Measurements from ENCODE around the gene DEDD.

DEDD gene

DNA sequence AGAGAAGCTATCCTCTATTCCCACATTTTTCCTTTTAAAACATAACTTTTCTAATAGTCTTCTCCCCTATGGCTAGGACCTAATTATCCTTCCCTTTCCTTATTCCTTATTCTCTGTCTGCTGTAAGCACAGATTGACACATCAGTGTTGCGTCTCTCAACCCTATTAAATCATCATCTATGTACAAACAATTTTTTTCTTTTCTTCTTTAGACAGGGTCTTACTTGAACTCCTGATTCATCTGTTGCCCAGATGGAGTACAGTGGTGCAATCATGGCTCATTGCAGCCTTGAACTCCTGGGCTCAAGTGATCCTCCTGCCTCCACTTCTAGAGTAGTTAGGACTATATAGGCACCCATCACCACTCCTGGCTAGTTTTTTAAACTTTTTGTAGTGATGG lies 26.0 kb downstream of the DEDD start:
- intact Hi-C loops (cut with DNase I), result no loop called here

DNA sequence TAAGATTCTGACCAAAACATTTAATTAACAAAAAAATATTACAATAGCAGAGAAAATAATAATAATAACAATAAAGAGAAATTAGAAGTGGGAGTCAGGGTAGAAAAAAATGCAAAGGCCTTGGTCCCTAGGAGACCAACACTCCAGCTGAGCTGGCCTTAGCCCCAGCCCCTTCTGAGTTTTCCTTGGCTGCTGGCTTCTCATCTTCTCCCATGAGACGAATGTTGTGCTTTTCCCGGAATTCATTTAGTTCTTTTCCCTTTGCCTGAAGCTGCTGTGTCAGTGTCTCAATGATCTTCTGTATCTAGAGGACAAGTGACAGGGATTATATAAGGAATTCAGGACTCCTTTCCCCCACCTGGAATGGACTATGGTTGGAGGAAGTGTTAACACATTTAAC lies 31.9 kb downstream of the DEDD start:
- peak in 1 of 42 donors; percentile 5 for DNase-seq
- intact Hi-C loops (cut with DNase I), result no loop called here

More for the DNA sequence above, 26.0 kb downstream of the DEDD start:
- no peak for DNase-seq

DNA sequence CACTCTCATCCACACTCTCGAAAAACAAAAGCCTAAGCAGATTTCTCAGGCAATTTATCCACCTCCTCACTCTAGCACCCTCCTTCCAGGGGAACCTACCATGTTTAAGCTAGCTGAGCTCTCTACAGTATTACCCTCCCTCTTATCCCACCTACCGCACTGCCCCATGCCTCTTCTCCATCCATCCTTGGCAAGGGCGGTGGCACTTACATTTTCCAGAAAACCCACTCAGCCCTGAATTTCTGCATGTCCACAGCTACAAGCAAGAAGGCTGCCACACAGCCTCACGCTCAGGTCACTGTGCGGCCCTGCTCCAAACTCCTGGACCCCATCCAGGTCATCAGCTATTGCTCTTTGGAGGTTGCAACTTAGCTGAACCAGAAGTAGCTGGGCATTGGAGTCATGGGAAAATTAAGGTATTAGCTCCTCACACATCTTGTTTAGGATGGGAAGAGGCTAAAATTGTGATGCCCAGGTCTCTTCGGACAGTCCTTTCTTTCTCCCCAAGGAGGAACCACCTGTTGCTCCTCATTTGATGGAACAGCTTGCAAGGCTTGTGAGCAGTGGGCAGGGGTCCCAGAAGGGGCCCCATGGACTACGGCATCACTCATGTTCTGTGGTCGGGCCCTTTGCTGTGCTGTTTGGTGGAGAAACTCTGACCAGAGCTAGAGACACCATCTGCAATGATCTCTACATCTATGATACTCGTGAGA lies 33.2 kb downstream of the DEDD start:
- DNase-seq, result peak in 2 of 42 donors; percentile 15 to 32
- intact Hi-C loops (cut with DNase I), result loop anchor here (5.0 kb wide), 1 partner anchor 102 kb away; no protein-coding TSS in a partner anchor

DNA sequence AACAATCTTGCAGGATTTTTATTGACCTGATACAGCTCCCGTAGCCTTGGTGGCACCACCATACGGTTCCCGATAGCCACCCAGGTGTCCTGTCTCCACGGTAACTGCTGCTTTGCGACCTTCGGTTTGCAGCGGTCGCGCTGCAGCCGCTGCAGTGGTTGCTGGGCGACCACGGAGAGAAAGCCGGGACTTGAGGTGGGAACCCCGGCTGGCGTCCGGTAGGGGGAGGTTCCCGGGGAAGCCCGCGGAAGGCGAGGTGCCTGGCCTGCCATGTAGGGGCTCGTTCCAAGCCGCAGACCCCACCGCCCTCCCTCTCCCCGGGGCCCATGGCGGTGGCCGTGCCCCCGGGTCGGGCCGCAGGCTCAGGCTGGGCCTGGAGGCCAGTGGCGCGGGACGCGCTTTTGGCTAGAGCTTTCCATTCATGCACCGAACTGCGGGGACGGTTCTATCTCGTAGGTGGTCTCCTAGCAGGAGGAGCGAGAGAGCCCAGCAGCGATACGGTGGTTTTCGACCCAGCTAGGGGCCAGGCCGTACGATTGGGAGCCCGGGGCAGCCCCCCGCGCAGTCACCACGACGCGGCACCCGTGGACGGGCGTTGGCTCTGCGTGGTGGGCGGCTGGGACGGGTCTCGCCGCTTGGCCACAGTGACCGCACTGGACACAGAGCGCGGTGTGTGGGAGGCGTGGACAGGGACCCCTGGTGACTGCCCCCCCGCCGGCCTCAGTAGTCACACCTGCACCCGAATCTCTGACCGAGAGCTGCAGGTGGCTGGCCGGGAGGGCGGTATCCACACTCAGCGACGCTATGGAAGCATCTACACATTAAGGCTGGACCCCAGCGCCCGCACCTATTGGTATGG lies 34.0 kb downstream of the DEDD start, which contains the start of gene KLHDC9:
Gene KLHDC9 (plus strand): TSS at position 152 of the 859 bp plus-strand sequence. CDS start 175 bp downstream, at position 327.
- peak; percentile 60 to 94 (median 82) for DNase-seq
- intact Hi-C loops (cut with DNase I), result loop anchor here (5.0 kb wide), 1 partner anchor 101 kb away; no protein-coding TSS in a partner anchor

DNA sequence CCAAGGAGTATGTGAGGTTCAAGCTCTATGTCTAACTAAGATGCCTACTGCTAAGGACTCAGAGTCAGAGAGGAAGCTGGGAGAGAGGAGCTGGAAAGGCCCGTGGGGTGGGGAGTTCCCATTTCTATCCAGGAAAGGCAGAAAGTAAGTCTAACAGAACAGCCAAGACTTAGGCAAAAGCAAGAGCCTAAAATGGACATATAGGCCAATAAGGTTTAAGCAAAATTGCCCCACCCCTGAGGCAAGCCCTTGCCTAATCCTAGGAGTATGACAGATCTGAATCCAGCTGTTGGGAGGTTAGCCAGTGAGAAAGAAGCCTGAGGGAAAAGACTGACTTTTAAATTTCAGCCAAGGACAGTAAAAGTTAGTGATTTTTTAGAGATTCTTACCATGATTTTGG lies 35.9 kb downstream of the DEDD start:
- intact Hi-C loops (cut with DNase I), result loop anchor here (2.0 to 5.0 kb wide), 2 partner anchors 52 to 99 kb away; partner anchors contain the start of gene USF1
- DNase-seq, result no peak

DNA sequence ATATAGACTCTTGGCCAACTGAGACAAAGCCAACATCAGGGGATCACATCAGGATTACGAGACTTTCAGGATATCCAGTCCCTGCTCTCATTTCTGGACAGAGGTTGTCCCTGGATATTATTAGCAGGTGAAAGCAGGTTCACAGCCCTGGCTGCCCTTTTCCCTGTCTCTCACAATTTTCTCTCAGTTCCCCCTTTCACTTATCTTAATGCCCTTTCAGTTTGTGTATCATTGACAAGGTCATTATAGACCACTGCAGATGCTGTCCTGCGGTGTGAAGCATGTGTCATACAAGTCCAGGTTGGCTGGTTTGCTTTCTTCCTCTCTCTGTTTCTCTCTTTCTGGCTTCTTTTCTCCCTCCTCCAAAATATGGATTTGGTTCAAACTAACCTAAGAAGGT lies 36.5 kb downstream of the DEDD start:
- DNase-seq, result no peak
- intact Hi-C loops (cut with DNase I), result loop anchor here (2.0 to 5.0 kb wide), 2 partner anchors 51 to 99 kb away; partner anchors contain the start of gene USF1

DNA sequence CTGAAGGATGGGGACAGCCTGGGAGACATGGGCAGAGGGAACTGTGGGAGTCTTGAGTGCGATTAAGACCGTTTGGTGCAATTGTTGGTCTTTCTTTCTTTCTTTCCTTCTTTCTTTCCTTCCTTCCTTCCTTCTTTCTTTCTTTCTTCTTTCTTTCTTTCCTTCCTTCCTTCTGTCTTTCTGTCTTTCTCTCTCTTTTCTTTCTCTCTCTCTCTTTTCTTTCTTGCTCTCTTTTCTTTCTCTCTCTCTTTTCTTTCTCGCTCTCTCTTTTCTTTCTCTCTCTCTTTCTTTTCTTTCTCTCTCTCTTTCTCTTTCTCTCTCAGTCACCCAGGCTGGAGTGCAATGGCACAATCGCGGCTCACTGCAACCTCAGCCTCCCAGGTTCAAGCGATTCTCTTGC lies 37.2 kb downstream of the DEDD start:
- intact Hi-C loops (cut with DNase I), result loop anchor here (5.0 kb wide), 1 partner anchor 98 kb away; no protein-coding TSS in a partner anchor

DNA sequence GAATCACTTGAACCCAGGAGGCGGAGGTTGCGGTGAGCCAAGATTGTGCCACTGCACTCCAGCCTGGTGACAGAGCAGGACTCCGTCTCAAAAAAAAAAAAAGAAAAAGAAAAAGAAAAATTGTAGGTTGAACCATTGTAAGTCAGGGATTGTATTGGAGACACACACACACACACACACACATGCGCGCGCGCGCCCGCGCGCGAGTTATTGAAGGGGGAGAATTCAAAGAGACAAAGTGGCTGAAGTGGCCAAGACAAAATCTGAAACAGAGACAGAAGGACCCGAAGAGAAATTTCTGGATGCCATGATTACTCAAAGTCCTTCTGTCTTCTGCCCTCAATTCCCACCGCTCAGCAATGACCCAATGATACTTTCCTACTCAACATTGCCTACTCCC lies 38.0 kb downstream of the DEDD start:
- intact Hi-C loops (cut with DNase I), result no loop called here
- DNase-seq, result no peak

More for the DNA sequence above, 37.2 kb downstream of the DEDD start:
- DNase-seq, result no peak

DNA sequence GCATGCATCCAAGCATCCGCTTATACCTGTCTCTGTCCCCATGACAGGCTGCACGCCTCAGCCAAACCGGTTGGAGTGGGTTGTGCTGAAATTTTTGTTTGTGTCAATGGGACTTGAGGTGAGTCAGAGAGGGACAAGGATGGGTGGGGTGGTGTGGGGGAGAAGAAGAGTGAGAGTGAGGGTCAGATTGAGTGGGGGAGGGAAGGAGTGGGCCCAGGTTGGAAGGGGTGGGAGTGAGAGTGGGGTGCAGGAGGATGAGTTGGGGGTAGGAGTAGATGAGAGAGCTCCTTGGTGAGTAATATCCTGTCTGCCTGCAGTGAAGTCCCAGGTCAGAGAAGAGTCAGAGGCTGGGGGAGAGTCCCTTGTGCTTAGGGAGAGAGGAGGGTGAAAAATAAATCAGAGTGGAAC lies 39.8 kb downstream of the DEDD start:
- no peak for DNase-seq

DNA sequence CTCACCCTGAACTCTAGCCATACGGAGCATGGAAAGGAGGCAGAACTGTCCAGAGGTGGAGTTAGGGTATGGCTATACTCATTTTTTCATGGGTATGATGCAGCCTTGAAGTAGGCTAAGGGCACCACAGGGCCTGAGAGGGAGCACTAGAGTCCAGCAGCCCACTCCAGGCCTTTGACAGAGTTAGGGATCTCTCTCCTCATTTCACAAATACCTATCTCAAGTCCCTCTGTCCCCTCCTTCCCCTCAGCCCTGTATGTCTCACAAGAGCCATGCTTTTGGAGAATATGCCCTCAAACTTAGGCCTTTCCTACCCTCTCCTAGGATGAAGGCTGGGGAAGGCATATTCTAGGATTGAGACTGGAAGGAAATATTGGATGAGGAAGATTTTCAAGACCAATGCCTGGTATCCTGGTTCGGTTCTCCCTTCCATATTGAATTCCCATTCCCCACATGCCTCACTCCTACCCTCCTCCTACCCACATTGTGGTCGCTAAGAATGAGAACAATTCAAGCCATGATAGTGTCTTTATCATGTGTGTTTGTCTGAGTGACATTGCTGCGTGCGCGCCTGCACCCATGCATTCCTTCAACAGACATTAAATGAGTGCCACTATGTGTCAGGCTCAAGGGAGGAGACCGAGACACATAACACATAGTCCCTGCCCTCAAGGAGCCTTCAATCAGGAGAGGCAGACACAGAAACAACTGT lies 40.5 kb downstream of the DEDD start:
- intact Hi-C loops (cut with DNase I), result no loop called here
- DNase-seq, result no peak

More for the DNA sequence above, 39.8 kb downstream of the DEDD start:
- intact Hi-C loops (cut with DNase I), result no loop called here

DNA sequence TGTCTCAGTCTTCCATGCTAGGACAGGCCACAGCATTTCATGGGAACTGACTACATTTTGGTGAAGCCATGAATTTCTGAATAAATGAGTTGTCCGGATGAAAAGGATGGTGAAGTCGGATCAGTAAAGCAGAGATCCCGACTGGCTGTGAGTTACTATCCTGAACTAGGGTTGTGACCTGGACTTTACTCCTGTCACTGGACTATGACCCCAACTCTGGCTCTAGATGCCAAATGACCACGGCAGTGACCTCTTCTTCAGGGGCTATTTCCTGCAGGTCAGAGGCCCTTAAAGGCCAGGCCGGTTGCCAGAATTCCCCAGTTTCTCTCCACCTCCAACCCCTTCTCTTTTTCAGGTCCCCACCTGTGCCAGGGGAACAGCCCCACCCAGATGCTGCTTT lies 41.4 kb downstream of the DEDD start:
- intact Hi-C loops (cut with DNase I), result no loop called here
- no peak for DNase-seq

DNA sequence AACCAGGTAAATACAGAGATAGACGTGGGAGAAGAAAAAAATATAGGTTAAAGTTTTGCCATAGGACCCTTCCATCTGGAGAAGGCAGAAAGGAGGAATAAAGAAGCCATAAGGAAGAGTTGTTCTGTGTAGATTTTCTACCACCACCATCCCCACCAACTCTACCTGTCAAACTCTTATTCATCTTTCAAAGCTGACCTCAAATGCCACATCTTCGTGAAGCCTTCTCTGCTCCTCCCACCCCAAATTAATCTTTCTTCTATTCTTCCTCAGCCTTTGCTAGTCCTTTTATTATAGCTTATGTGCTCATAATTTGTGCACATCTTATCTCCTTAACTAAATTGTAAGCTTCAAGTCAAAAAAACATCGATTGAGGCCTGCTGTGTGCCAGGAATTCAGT lies 41.9 kb downstream of the DEDD start:
- DNase-seq, result no peak
- intact Hi-C loops (cut with DNase I), result no loop called here

DNA sequence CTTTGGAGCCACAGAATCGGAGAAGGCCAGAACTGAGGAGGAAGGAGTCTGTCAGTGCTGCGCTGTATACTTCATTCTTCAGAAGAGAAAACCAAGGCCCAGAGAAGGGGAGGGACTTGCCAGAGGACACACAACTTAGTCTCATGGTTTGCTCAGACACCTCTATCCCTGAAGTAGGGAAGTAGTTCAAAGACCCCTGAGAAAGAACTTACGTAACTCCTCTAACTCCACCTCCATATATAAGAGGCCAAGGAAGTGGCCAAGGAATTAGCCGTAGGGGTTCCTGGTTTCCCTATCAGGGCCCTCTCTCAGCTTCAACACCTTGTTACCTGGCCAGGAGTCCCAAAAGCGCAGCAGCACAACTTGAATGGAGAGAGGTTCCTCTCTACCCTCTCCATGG lies 42.5 kb downstream of the DEDD start:
- no peak for DNase-seq
- intact Hi-C loops (cut with DNase I), result no loop called here

DNA sequence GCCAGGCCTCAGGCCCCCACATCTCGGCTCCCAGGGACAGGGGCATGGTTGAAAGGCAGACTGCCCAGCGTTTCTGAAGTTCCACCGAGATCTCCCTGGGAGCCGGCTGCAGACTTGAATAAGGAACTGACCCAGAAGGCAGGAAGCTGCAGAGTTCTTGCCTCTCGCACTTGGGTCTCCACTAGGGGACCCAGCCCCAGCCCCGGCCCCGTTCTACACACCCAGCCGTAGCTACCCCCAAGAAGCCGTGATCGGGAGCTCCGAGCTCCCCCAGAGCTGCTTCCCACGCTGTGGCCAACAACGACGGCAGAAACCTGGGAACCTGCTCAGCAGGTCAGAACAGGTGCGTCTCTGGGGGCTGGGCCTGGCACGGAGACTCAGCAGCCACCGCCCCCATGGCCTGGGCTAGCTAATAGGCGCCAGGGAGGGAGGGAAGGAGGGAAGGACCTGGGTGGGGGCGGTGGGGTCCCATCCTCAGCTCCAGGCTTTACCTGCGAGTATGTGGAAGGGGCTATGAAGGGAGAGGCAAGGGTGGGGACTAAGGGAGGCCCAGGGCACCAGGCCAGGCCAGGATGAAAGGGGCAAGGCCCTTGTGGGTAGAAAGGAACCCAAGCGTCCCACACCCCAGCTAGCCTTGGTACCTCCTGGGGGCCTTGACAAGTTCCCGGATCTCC lies 43.1 kb downstream of the DEDD start, which contains the start of gene NECTIN4:
Gene NECTIN4 (minus strand): TSS at position 308 of the 674 bp plus-strand sequence. CDS start 262 bp downstream, at position 46.
- intact Hi-C loops (cut with DNase I), result no loop called here
- no peak for DNase-seq

DNA sequence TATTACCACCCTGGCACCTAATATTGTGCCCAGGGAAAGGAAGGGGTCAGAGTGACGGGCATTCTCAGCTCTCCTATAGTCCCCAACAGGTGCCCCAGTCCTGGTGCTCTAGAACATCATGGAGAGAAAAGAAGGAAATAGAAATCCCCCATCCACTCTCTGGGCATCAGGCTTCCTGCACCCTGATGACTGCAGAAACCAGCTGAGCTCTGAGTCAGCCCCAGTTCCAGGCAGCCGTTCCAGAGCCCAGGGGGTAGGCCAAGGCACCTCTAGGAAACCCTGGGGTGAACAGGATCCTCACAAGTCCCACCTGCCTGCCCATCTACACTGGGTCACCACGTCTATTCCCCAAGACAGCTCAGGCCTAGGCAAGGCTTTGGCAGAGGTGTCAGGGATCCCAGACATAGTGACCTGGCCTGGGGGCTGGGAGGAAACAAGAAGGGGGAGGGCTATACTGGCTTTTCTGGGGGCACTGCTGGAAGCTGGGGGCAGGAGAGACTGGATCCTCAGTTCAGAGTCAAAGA lies 43.8 kb downstream of the DEDD start:
- intact Hi-C loops (cut with DNase I), result no loop called here
- no peak for DNase-seq

DNA sequence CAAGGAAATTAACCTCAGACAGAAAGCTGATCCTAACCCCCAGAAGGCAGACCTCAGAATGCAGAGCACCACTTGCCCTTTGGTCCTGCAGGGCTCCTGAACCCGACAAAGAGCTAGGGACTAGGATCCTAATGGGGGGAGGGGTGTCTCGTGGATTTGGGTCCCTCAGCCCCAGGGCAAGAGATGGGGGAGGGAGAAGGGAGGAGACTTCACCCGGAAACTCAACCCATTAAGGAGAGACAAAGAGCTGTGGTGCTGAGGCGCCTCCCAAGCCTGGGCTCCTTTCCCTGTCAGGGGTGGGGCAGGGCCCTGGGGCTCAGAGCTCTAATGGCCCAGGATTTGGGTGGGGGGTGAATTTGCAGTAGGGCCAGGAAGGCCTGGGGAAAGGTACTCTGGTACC lies 46.0 kb downstream of the DEDD start:
- intact Hi-C loops (cut with DNase I), result no loop called here

DNA sequence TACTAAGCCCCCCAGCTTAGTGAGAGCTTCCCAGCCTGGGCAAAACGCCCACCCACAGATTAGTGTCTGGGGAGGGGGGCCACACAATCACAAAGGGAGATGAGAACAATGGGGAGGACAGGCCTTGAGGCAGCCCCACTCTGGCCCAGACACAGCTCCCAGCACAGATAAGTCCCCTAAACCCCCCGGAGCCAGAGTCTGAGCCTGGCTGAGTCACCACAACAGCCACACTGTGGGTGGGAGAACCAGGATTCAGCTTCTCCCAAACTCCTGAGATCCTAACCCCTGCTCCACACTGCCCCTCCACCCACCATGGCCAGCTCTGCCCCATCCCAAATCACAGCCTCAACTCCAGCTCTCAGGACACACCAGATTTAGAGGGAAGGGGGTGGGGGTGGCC lies 47.3 kb downstream of the DEDD start:
- no peak for DNase-seq
- intact Hi-C loops (cut with DNase I), result no loop called here

More for the DNA sequence above, 46.0 kb downstream of the DEDD start:
- DNase-seq, result no peak

DNA sequence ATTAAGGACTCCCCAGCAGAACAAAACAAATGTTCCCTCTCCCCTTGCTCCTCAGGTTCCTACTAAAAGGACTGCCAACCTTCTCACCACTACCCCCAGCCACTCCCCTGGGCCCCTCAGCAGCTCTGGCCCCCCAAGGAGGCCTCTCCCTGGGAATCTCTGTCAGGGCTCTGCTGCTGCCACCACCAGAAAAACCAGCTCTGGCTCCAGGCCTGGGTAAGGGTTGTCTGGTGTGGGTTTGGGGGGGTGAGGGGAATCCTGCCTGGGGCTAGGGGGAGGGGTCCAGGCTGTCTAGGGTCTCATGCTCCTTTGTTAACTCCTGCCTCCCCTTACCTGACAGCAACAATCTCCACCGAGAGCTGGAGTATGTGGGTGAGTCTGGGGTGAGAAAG lies 47.9 kb downstream of the DEDD start:
- intact Hi-C loops (cut with DNase I), result no loop called here
- no peak for DNase-seq

Measured in head of caudate nucleus (tissue), 42 donors.